GM18861 (cell line): ENCODE results near the gene ADAMTS9.

Experiments
- ATAC-seq: cut with Tn5 transposase; IDR thresholded peaks from one replicate; pipeline ENCODE4 v1.9.1; 2021; ENCODE audit not compliant: unreplicated experiment

The ADAMTS9 gene

GRCh38 chr3:64621275-64621674 is 66.5 kb downstream of the ADAMTS9 start:
- no peak for ATAC-seq

GRCh38 chr3:64620020-64620419 is 67.8 kb downstream of the ADAMTS9 start:
- no peak for ATAC-seq

GRCh38 chr3:64619216-64619615 is 68.6 kb downstream of the ADAMTS9 start:
- ATAC-seq, result no peak

- ATAC-seq, result no peak
These were observed 70.2 kb downstream of the ADAMTS9 start for GRCh38 chr3:64617610-64618009.

- ATAC-seq, result no peak
These were observed 70.8 kb downstream of the ADAMTS9 start for GRCh38 chr3:64616953-64617352.

- ATAC-seq, result no peak
These were observed 74.8 kb downstream of the ADAMTS9 start for GRCh38 chr3:64612916-64613526.

GRCh38 chr3:64612082-64612860 is 75.5 kb downstream of the ADAMTS9 start:
- no peak for ATAC-seq

GRCh38 chr3:64608741-64609140 is 79.1 kb downstream of the ADAMTS9 start:
- no peak for ATAC-seq

- no peak for ATAC-seq
These were observed 80.7 kb downstream of the ADAMTS9 start for GRCh38 chr3:64607032-64607551.

- ATAC-seq, result no peak
These were observed 83.5 kb downstream of the ADAMTS9 start for GRCh38 chr3:64604313-64604712.

GRCh38 chr3:64601824-64602223 is 86.0 kb downstream of the ADAMTS9 start:
- ATAC-seq, result no peak

- no peak for ATAC-seq
These were observed 87.4 kb downstream of the ADAMTS9 start for GRCh38 chr3:64600246-64600950.

- ATAC-seq, result no peak
These were observed 88.1 kb downstream of the ADAMTS9 start for GRCh38 chr3:64599651-64600050.

GRCh38 chr3:64595253-64595694 is 92.5 kb downstream of the ADAMTS9 start:
- no peak for ATAC-seq

GRCh38 chr3:64594134-64594533 is 93.7 kb downstream of the ADAMTS9 start:
- no peak for ATAC-seq

- no peak for ATAC-seq
These were observed 94.5 kb downstream of the ADAMTS9 start for GRCh38 chr3:64593350-64593749.

GRCh38 chr3:64591615-64592014 is 96.2 kb downstream of the ADAMTS9 start:
- ATAC-seq, result no peak

GRCh38 chr3:64588380-64588779 is 99.4 kb downstream of the ADAMTS9 start:
- no peak for ATAC-seq

- no peak for ATAC-seq
These were observed 100.8 kb downstream of the ADAMTS9 start for GRCh38 chr3:64586952-64587351.

- no peak for ATAC-seq
These were observed 103.6 kb downstream of the ADAMTS9 start for GRCh38 chr3:64584179-64584578.

GRCh38 chr3:64578797-64579196 is 109.0 kb downstream of the ADAMTS9 start:
- ATAC-seq, result no peak
